GM21381 (cell line): ENCODE results near the gene TSEN34.

Experiments
- ATAC-seq: cut with Tn5 transposase; IDR thresholded peaks from one replicate; pipeline ENCODE4 v1.9.1; 2021; ENCODE audit warnings: mild to moderate bottlenecking, moderate library complexity; ENCODE audit not compliant: unreplicated experiment

TSEN34 gene

DNA sequence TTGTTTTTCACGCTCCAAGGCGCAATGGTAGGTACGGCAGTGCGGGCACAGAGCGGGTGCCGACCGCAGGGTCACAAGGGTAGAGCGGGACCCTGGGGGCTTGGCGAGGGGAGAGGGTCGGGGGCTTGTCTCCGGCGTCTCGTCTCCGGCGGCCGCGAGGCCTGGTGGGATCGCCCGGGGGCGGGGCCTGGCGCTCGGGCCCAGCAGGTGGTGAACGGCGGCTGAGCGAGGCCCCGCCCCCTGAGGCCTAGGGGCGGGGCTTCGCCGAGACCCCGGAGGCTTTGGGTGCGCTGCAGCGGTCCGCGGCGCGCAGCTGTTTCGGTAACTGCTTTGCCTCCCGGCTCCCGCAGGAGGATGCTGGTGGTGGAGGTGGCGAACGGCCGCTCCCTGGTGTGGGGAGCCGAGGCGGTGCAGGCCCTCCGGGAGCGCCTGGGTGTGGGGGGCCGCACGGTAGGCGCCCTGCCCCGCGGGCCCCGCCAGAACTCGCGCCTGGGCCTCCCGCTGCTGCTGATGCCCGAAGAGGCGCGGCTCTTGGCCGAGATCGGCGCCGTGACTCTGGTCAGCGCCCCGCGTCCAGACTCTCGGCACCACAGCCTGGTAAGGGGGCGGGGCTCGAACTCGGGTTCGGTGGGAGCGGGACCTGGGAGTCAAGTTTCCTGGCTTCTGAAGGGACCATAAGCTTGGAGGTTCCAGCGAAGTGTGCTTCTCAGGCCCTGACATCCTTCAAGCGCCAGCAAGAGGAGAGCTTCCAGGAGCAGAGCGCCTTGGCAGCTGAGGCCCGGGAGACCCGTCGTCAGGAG lies at the start of gene TSEN34:
Gene TSEN34, plus strand, starts transcription at position 298 of the 800 bp plus-strand sequence. Its CDS starts 57 bp downstream, at position 355.
- ATAC-seq, result peak; percentile 19

DNA sequence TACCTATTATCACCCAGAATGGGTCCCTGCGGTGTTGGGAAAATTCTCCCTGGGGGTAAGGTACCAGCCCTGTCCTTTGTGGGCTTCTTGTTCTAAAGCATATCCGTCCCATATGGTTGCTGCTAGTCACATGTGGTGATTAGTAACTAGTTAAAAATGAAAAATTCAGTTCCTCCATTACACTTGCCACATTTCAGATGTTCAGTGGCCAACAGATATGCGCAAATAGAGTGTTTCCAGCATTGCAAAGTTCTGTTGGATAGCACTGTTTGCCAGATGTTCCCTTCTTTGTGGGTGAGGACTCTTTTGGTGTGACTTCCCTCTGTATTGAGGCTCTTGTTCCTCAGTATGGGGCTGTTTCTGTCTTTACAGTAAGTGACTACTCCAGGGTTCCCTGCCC lies 49.8 kb upstream of the TSEN34 start:
- no peak for ATAC-seq

DNA sequence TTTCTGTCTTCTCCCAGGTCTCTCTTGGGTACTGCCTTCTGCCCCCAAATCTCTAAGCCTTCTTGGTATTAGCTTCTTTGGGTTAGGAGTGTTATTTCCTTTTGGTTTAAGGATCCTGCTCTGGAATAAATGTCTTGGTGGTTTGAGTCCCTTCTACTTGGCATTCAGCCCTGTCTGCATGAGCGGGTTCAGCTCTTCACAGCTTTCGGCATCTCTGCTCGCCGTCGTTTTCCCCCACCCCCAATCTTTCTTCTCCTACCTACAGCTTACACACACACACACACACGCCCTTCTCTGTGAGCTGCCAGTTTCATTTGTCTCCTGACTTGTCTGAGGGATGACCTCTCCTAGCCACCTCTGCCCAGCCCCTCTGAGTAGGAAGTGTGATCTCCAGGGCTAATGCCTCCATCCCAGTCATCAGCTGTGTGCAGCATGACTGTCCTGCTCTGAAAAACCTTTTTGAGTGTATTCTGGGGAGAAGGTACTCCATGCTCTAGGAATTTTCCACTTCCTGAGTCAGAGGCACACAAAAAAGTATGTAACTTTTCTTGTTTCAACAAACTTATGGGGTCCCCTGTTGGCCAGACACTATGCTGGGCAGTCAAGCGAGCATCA lies 48.8 kb upstream of the TSEN34 start:
- ATAC-seq, result no peak

DNA sequence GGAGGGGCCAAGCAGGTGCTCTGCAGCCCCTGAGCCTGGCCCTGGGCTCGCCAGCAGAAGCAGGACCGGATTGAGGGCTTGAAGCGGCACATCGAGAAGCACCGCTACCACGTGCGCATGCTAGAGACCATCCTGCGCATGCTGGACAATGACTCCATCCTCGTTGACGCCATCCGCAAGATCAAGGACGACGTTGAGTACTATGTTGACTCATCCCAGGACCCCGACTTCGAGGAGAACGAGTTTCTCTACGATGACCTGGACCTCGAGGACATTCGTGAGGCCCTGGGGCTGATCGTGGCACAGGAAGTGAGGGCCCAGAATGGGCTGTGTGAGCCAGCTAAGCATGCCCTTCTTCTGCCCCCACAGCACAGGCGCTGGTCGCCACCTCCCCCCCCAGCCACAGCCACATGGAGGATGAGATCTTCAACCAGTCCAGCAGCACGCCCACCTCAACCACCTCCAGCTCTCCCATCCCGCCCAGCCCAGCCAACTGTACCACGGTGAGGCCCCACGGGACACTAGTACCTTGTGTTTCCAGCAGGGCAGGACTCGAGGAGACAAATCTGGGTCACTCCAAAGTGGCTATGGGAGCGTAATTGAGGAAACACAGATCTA lies 45.5 kb upstream of the TSEN34 start:
- ATAC-seq, result no peak

DNA sequence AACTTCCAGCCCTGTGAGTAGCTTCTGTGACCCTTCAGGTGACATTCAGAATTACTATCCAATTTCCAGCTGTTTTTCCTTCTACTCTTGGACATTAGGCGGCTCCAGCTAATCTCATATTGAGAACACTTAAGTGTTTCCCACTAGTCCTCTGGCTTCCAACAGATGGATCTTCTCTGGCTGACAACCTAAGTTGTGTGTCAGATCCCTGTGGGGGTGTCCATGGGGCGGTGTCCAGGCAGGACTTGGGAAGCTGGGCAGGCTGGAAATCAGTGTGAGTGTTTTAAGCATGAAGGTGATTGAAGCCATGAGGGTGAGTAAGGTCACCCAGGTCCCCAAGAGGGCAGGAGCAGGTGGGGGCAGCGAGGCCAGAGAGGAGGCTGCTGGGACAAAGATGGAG lies 43.4 kb upstream of the TSEN34 start:
- no peak for ATAC-seq

DNA sequence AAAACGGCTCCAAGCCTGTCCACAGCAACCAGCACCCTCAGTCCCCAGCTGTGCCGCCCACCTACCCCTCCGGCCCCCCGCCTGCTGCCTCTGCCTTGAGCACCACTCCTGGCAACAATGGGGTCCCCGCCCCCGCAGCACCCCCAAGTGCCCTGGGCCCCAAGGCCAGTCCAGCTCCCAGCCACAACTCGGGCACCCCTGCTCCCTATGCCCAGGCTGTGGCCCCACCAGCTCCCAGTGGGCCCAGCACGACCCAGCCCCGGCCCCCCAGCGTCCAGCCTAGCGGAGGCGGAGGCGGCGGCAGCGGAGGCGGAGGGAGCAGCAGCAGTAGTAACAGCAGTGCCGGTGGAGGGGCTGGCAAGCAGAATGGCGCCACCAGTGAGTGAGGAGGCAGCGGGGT lies 43.0 kb upstream of the TSEN34 start:
- ATAC-seq, result no peak

DNA sequence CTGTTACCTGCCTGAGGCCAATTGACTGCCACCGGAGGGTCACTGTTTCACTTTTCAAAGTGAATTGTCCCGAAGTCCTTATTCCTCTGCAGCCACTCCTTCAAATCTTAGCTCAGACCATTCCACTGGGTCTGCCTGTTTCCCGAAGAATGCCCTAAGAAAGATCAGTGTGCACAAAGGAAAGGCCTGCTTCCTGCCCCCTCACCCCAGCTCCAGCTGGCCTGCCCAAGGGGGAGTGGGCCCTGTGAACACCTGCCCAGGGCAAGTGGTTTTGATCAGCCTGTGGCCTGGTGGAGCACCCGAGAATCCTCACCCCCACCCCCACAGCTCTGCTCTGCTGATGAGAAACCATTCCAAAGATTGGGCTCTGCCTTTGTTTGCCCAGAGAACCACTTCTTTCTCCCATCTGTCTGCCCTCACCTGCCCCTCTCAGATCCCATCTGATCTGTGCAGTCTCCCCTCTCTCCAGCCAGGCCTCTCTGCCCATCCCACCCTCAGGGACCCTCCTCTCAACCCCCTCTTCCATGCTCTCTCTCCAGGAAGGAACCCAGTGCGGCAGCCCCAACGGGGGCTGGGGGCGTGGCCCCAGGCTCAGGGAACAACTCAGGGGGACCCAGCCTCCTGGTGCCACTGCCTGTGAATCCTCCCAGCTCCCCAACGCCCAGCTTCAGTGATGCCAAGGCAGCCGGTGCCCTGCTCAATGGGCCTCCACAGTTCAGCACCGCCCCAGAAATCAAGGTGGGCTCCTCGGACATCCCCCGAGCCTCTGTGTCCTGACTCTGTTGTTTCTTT lies 41.9 kb upstream of the TSEN34 start:
- ATAC-seq, result no peak

DNA sequence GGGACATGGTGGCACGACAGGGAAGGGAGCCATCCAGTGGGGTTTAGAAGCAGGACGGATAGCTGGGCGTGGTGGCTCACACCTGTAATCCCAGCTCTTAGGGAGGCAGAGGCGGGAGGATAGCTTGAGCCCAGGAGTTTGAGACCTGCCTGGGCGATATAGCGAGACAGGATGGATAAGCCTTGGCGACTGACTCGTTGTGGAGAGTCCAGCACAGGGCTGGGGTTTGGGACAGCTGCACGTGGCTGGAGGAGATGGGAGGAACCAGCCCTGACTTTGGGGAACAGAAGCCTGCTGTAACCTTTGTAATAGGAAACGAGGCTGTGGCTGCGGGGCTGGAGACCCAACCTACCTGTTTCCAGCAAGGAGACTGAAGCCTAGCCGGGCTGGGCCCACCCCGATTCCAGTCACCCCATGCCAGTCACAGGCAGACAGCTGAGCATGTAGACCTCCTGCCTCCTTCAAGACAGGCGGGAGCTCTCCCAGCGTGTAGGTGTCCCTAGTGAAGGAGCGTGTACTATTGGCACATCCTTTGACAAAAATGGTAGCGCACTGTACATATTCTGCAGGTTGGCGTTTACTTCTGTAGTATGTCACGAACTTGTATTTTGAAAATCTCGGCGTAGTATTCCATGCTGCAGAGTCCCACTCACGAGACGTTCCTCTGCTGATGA lies 39.6 kb upstream of the TSEN34 start:
- no peak for ATAC-seq

DNA sequence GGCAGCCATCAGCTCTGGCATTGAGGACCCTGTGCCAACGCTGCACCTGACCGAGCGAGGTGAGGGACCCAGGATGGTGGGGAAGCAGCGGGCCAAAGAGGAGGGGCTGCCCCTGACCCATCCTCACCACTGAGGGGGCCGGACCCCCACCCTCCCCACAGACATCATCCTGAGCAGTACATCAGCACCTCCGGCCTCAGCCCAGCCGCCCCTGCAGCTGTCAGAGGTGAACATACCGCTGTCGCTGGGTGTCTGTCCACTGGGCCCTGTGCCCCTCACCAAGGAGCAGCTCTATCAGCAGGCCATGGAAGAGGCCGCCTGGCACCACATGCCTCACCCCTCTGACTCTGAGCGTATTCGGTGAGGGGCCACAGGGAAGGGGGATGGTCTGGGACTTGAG lies 38.8 kb upstream of the TSEN34 start:
- no peak for ATAC-seq

DNA sequence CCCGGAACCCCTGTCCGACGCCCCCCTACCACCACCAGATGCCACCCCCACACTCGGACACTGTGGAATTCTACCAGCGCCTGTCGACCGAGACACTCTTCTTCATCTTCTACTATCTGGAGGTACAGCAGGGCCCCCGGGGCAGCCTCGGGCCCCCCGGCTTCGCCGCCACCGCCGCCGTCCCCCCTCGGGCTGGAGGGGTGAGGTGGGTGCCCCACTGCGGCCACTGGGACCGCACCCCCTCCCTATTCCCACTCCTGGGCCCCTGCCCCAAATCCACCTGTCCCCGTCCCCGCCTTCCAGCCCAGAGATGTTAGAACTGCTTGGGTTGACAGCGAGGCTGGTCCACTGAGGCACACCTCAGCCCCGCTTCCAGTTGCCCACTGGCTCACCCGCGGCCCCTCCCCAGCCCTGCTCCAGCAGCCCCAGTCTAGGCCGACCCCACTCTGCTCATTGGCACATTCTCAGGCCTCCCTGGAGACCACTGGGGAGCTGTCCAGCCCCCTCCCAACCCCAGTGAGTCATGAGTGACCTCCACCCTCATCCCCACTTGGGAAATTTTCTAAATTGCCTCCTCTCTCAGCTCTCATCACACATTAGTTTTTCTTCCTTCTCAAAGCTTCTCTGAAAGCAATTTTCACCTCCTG lies 38.1 kb upstream of the TSEN34 start:
- no peak for ATAC-seq

DNA sequence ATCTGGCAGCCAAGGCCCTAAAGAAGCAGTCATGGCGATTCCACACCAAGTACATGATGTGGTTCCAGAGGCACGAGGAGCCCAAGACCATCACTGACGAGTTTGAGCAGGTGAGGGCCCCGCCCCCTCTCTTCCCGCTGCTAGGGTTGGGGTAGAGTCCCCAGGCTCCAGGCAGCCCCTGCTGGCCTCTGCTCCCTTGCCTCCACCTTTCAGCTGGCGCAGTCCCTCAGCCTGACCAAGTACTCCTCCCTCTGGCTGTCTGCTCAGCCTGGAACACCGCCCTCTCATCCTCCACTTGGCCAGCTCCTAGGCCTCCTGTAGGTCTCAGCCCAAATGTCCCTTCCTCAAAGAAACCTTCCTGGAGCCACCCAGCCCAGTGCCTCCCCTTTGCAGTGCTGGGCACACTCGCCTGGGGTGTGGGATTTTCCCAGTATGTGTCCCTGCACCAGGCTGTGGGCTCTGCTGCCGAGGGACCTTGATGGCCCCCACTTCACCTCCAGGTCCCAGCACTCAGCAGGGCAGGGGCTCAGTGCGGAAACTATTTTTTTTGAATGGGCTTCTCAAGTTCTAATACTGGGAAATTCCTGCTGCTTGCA lies 37.3 kb upstream of the TSEN34 start:
- ATAC-seq, result no peak

DNA sequence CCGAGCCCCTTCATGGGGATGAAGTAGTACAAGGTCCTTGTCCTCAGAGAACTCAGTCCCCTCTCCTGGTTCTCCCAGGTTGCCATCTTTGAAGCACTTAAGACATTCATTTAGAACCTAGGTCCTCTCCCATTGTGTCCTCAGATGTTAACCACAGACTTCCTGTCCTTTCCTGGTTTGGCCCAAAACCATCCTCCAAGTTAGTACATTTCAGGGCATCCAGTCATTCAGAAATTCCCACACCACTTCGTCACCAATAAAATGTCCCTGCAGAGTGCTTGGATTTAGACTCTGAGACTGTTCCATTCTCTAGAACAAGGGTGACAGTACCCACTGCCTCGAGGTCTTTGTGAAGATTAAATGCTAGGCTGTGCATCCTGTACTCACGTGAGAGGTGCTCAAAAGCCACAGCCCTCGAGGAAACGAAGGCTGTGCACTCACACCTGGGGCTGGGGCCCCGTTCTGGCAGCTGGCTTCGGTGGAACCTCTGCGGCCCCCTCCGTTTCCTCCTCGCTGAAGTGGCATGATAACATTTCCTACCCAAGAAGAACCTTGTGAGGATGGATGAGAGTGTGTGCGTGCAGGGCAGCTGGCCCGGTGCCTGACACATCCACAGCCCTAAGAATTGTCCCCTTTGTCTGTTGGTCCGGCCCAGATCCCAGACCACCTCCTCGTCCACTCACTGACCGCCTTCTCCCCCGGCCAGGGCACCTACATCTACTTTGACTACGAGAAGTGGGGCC lies 36.3 kb upstream of the TSEN34 start:
- no peak for ATAC-seq

DNA sequence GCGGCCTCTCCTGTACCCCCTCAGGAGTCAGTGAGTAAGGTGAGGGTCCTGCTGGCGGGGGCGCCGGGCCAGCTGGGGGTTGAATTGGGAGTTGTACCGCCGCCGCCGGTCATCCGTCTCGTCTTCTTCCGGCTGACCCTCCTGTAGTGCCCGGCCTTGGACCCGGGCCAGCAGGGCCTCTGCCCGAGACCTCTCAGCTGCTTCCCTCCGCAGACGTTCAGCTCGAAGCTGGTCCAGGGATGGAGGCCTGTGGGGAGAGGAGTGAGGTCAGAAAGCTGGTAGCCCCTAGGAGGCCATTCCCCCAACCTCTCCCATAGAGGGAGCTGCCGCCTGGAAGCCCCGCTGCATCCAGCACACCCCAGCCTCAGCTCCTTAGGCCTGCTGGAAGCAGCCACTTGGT lies 35.4 kb upstream of the TSEN34 start:
- ATAC-seq, result no peak

DNA sequence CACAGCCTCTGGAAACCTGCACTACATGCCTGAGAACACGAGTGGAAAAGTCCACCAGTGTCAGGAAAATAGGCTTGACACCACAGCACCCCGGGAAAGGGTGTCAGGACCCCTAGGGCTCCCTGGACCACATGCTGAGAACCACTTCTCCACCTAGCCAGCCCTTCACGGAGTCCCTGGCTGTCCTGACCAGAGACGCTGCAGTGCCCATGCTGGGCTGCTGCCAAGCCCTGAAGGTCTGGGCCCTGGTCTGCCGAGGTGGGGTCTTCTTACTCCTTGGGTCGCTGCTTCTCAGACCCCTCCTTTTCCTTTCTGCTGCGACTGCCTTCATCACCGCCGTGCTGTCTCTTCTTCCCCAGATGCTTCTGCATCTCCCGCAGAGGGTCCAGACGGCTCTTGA lies 34.6 kb upstream of the TSEN34 start:
- no peak for ATAC-seq

DNA sequence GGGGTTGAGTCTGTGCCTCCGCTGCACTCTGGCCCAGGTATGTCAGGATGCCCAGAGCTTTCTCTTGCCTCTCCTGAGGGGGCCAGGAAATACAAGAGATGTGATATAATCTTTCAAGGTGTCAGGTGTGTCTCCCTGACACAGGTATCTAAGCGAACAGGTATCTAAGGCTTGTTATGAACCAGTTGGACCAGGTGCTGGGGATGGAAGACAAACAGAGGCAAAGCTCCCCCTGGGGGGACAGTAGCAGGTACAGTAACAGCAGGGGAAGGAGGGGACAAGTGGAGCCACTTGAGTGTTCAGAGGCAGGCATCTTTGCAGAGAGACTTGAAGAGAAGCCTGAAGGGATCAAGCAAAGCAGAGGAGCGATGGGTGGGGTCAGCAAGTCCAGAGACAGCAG lies 34.2 kb upstream of the TSEN34 start:
- no peak for ATAC-seq

DNA sequence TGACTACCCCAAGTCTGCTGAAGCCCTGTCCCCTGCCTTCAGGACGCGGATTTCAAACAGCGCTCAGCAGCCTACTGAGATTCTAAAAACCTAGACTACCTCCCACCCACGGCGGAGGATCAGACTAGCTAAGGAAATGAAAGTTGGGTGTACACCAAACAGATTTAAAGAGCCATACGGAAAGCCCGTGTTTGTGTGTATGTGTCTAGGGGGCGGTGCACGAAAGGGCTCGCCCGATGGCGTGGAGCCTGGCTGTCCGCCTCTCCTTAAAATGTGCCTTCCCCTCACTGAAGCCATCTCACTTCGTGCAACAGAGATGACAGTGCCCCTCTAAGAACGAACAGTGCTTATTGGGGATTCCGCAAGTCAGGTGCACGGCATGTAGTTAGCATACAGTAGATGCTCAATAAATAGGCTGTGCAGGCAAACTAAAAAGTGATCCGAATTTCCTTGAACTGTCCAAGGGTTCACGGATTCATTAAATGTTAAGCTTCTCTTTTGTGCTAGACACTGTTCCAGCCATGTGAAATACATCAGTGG lies 32.2 kb upstream of the TSEN34 start:
- no peak for ATAC-seq

DNA sequence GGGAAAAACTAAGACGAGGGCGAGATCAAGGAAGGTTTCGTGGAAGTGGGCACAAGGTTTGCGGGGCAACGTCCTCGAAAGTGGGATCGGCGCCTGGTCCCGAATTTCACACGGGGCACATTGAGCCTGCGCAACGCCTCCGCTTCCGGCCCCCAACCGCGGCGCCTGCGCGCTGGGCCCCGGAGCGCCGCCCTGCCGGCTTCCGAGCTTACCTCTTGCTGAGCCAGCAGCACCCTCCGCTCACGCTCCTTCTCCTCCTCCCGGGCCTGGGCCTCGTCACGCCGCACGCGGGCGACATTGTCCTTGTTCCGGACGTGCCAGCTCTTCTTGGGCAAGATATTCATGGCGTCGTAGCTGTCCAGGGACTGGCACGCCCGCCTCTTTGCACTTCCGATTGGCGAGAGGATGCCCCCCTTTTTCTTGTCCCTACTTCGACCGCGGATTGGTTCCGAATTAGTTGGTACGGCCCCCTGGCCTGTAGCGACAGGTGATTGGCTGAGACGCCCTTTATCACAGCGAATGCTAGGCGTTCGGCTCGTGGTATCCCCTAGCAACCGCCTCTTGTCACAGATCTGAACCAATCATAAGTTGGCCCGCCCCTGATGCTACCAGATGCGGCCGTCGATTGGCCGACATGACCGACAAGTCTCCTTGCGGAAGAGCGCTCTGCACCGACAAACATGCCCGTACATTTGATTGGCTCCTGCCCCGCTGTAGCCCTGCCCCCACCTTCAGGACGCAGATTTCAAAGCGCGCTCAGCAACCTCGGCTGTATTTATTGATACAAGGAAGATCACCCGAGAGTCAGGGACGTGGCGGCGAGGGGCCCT lies 31.5 kb upstream of the TSEN34 start, which contains the start of gene LENG1:
Gene LENG1, minus strand, starts transcription at position 370 of the 830 bp plus-strand sequence. Its CDS starts 26 bp downstream, at position 344.
- peak; percentile 90 for ATAC-seq
